HG03378 (cell line): ENCODE results near the gene LMNTD2.
"Not testable (repeated sequence)": the region's sequence is repeated elsewhere in the genome, so short reads cannot be mapped to it uniquely, and the experiment has no call there.

Source experiments
- ATAC-seq: cut with Tn5 transposase; IDR thresholded peaks from one replicate; pipeline ENCODE4 v1.9.1; 2021; ENCODE audit warnings: mild to moderate bottlenecking, moderate library complexity; ENCODE audit not compliant: unreplicated experiment

Gene LMNTD2

DNA sequence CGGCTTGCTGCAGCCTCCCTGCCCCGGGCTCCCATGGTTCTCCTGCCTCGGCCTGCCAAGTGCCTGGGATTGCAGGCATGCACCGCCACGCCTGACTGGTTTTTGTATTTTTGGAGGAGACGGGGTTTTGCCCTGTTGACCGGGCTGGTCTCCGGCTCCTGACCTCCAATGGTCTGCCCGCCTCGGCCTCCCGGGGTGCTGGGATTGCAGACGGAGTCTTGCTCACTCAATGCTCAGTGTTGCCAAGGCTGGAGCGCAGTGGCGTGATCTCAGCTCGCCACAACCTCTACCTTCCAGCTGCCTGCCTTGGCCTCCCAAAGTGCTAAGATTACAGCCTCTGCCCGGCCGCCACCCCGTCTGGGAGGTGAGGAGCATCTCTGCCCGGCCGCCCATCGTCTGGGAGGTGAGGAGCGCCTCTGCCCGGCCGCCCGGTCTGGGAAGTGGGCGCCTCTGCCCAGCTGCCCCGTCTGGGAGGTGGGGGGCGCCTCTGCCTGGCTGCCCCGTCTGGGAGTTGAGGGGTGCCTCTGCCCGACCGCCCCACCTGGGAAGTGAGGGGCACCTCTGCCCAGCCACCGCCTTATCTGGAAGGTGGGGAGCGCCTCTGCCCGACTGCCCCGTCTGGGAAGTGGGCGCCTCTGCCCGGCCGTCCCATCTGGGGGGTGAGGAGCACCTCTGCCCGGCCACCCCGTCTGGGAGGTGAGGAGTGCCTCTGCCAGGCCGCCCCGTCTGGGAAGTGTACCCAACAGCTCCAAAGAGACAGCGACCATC lies 43.4 kb downstream of the LMNTD2 start:
- ATAC-seq, result not testable (repeated sequence)

DNA sequence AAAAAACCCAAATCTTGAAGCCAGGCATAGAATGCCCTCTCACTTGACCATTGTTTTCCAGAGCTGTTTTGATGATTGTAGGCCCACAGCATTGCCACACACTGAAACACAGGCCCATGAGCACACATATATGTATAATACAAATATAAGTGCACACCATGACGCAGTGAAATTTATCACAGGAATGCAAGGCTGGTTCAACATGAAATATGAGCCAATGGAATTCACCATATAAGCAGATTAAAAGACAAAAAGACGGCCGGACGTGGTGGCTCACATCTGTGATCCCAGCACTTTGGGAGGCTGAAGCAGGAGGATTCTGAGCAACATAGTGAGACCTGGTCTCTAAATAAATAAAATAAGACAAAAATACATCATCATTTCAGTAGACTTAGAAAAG lies 44.1 kb downstream of the LMNTD2 start:
- no peak for ATAC-seq

DNA sequence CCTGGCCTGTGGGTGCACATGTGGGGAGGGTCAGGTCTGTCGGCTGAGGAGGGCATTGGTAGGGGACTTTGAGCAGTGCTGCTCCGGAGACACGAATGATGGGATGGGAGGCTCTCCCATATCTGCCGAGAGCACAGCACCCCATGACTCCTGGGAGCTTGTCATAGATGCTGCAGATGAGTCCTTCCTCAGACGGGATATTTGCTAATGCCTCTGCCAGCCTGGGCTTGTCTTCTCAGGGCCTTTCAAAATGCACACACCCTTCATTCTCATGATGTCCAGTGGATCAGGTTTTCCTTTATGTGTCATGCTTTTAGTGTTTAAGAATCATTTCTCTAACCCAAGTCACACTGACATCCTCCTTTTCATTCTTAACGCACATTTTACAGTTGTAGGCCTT lies 45.4 kb downstream of the LMNTD2 start:
- ATAC-seq, result no peak

DNA sequence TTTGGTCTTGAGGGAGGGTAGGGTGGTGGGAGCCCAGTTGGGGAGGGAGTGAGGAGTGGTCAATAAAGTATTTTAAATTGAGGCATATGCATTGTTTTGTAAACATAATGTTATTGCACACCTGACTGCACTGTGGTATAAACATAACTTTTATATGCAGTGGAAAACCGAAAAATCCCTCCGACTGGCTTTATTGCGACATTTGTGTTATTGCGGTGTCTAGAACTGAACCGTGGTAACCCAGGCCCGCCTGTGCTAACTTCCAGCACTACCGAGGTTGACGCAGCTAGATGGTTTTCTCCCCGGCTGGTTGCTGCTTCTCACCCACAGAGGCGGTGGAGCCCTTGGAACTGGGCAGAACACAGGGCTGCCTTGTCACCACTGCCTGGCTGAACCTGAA lies 45.9 kb downstream of the LMNTD2 start:
- ATAC-seq, result no peak

DNA sequence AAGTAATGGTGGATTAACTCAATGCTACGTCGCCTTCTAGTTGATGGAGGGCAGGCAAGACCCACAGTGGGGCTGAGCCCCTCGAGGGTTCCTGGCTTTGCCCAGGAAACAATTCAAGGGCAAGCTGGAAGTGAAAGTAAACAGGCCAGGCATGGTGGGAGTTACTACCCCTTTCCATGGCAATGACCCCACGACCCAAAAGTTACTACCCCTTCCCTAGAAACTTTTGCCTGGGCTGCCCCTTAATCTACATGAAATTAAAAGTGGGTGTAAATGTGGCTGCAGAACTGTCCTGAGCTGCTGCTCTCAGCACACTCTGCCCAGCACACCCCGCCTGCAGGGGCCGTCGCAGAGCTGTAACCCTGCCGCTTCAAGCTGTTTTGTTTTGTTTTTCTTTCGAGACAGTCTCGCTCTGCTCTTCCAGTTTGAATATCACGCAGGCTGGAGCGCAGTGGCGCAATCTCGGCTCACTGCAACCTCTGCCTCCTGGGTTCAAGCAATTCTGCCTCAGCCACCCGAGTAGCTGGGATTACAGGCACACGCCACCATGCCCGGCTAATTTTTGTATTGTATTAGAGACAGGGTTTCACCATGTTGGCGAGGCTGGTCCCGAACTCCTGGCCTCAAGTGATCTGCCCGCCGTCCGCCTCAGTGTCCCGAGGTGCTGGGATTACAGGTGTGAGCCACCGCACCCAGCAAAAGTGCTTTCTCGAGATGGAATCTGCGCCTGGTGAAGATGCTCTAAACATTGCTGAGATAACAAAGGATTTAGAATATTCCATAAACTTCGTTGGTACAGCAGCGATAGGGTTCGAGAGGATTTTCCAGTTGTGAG lies 47.6 kb downstream of the LMNTD2 start:
- ATAC-seq, result no peak

DNA sequence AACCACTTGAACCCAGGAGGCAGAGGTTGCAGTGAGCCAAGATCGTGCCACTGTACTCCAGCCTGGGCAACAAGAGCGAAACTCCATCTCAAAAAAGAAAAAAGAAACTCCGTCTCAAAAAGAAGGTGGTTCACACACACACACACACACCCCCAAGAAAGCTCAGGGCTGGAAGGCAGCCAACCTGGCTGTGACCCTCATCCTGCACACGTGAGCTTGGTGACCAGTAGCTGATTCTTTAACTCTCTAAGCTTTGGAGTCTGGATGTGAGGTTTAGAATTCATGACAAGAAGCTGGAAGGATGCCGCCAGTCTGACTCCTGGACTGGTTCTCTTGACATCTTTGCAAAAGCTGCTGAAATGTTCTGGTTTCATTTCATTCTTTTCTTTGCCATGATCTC lies 51.6 kb downstream of the LMNTD2 start:
- no peak for ATAC-seq

DNA sequence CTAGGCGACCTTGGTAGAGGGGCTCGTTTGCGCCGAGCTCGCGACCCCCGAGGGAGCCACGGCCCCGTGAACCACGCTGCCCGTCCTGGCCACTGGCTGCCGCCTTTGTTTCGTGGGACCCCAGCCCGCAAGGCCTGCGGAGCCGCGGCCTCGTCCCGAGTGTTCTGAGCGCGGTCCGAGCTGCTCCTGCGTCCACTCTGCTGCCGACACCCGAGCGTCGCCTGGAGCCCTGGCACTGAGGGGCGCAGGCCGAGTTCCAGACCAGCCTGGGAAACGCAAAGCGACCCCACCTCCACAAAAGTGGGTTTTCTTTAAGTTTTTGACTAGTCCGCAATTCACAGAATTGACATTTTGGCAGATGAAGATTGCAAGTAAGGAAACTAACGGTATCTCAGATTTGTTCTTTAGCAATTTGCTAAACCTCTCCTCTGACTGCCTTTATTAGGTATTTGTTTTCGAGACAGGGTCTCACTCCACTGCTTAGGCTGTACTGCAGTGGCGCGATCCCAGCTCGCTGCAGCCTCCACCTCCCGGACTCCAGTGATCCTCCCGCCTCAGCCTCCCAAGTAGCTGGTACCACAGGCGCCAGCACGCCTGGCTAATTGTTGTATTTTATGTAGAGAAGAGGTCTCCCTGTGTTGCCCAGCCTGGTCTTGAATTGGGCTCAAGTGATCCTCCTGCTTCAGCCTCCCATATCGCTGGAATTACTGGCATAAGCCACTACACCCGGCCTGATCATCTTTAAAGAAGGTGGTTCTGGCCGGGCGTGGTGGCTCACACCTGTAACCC lies 52.6 kb downstream of the LMNTD2 start:
- no peak for ATAC-seq

DNA sequence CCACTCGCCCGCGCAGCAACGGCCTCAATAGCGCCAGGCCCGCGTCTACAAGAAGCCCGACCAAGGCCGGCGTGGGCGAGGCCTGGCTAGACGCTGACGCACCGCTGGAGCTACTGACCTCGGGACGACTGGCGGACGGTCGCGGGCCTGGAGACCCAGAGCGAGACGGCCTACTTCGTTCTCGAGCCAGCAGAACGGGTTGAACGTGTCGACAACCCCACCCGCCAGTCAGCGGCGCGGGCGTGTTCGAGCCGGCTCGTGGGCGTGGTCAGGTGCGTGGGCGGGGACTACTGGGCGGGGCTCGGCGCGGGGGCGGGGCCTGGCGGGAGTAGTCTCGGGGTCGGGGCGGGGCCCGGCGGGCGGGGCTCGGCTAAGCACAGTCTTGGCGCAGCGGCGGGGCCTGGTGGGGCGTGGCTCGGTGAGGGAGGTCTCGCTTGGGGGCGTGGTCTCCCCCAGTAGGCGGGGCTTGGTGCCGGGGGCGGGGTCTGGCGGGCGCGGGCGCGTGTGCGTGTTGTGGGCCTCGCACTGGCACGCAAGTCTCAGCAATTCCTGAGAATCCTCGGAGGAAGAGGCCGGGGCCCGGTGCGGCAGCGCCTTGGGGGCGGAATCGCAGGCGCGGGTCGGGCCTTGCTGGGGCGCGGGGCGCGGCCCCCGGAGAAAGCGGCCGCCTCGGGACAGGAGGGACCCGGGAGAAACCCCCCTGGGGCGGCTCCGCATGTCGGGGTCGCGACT lies 53.4 kb downstream of the LMNTD2 start, which contains the start of gene RNH1:
TSS of gene RNH1 (minus strand) at position 248 of the 732 bp plus-strand sequence. CDS start 5,080 bp downstream, outside the sequence.
- peak; percentile 11 for ATAC-seq

DNA sequence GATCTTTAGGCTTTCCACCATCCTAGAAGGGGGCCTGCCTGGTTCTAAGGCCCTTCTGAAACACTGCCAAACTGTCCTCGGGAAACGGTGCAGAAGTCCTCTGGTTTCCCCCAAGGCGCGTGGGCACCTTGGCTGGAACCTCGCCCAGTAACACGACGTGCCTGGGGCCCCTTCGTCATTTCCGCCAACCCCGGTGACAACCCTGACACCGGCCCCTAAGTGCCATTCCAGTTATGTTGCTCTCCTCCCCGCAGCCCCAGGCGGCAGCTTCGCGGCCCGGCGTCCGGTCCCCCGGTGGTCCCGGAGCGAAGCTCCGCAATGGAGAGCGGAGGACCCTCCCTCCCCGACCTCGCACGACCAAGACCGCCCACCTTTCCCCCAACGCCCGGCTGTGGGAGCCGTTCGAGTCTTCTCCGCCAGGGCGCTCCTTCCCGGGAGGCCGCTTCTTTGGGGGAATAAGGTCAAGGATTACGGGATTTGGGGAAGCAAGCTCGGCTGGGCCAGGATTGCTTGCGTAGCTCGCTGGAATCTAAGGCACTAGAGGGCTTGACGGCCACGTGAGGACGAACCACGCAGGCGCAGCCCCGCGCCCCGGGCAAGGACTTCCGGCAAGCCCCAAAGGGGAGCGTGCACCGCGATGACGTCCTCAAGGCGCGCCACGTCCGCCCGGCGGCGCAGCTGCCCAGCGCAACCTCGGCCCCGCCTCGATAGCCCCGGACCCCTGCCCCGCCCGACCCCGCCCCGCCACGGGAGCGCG lies 54.1 kb downstream of the LMNTD2 start:
- ATAC-seq, result peak; percentile 62

DNA sequence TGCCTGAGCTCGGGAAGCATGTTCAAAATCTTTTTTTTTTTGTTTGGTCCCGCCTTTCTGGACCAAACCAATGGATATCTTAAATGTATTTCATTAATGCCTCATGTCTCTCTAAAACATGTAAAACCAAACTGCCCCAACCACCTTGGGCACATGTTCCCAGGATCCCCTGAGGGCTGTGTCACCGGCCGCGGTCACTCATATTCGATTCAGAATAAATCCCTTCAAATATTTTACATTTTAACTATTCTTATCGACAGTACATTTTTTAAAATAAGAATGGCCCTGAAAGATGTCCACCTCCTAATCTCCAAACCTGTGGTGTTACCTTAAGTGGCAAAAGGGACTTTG lies 55.6 kb downstream of the LMNTD2 start:
- ATAC-seq, result no peak
